ENCODE measurements around the gene RNF31. TPM values are rescaled to one million over a fixed set of nuclear protein-coding genes. Genes with fewer than 3 reads are reported as not detected.

The RNF31 gene
- total RNA-seq, 1 experiment from 2014 or later = 48.6 TPM

- in situ Hi-C loops (cut with HindIII; ENCODE audit: low pct_unique_long_range_greater_than_20kb, low sequenced_read_pairs) (no loop called here), intact Hi-C loops (cut with micrococcal nuclease; ENCODE audit: unreplicated experiment) (no loop called here)
- Histone ChIP-seq H3K4me3 (ENCODE audit: low read depth in 2 of 2, low read length in 2 of 2) (no peak overlapping the region), H3K27me3 (ENCODE audit: control insufficient read depth, insufficient read depth, low read length) (no peaks in the 10 kb centered on the region), H3K27ac (ENCODE audit: low read length) (no peak overlapping the region), H3K9me3 (ENCODE audit: control insufficient read depth, insufficient read depth, low read depth, low read length) (no peaks in the 10 kb centered on the region), H3K4me1 (ENCODE audit: control insufficient read depth, insufficient read depth, low read length) (no peaks in the 10 kb centered on the region), H3K36me3 (ENCODE audit: control insufficient read depth, insufficient read depth, low read length) (no peaks in the 10 kb centered on the region; the same call in 1 of the 2 replicates)
- no TSS peak for BruUV-seq (replicated peaks)
- ATAC-seq (no peak), DNase-seq (ENCODE audit: low read depth, low spot score) (no peak)
- ChIA-PET POLR2A (interaction anchor here (0.5 kb wide), 1 partner anchor 40 kb away, joined by 9 read pairs; no protein-coding TSS in a partner anchor), CTCF (interaction anchor here (0.7 to 1.0 kb wide), 2 partner anchors 52 to 89 kb away, joined by 3 to 10 read pairs; no protein-coding TSS in a partner anchor)
- TF ChIP-seq SIN3A (IDR thresholded peaks at IDR 0.05; ENCODE audit: borderline replicate concordance, insufficient read depth, low read depth, low read length) (no peak), TCF7L2 (IDR thresholded peaks at IDR 0.05; ENCODE audit: low read depth, low read length) (no peak), POLR2AphosphoS5 (IDR thresholded peaks at IDR 0.05; ENCODE audit: low read depth, low read length) (no peak), CTCF (IDR thresholded peaks at IDR 0.05) (no peak), REST (IDR thresholded peaks at IDR 0.05; ENCODE audit: insufficient read depth in 1 of 2, low read depth in 2 of 2, low read length in 1 of 2) (no peak)
Measured at GRCh38 chr14:24110523-24110922, 36.8 kb upstream of the RNF31 start.

- intact Hi-C loops (cut with micrococcal nuclease; ENCODE audit: unreplicated experiment) = no loop called here
- H3K27ac ChIP-seq (ENCODE audit: low read length) = peak overlapping the region; percentile 95
- ChIA-PET CTCF (interaction anchor here (1.0 kb wide), 1 partner anchor 27 kb away, joined by 6 read pairs; no protein-coding TSS in a partner anchor), POLR2A (interaction anchor here (1.7 kb wide), 1 partner anchor 34 kb away, joined by 5 read pairs; the partner anchor contains the start of gene RNF31)
- H3K27me3 ChIP-seq (ENCODE audit: control insufficient read depth, insufficient read depth, low read length) = no peaks in the 10 kb centered on the region
- BruUV-seq (replicated peaks) = no TSS peak
- H3K4me1 ChIP-seq (ENCODE audit: control insufficient read depth, insufficient read depth, low read length) = no peaks in the 10 kb centered on the region
- no peaks in the 10 kb centered on the region; the same call in none of the 2 replicates for H3K36me3 ChIP-seq (ENCODE audit: control insufficient read depth, insufficient read depth, low read length)
- ATAC-seq (no peak), DNase-seq (ENCODE audit: low read depth, low spot score) (no peak)
- H3K9me3 ChIP-seq (ENCODE audit: control insufficient read depth, insufficient read depth, low read depth, low read length) = no peaks in the 10 kb centered on the region
- TF ChIP-seq SIN3A (IDR thresholded peaks at IDR 0.05; ENCODE audit: borderline replicate concordance, insufficient read depth, low read depth, low read length) (no peak), POLR2AphosphoS5 (IDR thresholded peaks at IDR 0.05; ENCODE audit: low read depth, low read length) (no peak), TCF7L2 (IDR thresholded peaks at IDR 0.05; ENCODE audit: low read depth, low read length) (no peak), CTCF (IDR thresholded peaks at IDR 0.05) (no peak), REST (IDR thresholded peaks at IDR 0.05; ENCODE audit: insufficient read depth in 1 of 2, low read depth in 2 of 2, low read length in 1 of 2) (no peak)
- peak overlapping the region; percentile 86 to 98 for H3K4me3 ChIP-seq (ENCODE audit: low read depth in 2 of 2, low read length in 2 of 2)
- in situ Hi-C loops (cut with HindIII; ENCODE audit: low pct_unique_long_range_greater_than_20kb, low sequenced_read_pairs) = no loop called here
Measured at GRCh38 chr14:24113379-24113800, 33.9 kb upstream of the RNF31 start.
